H9 (cell line): Measurements from ENCODE around the gene MEX3C. TPM values are rescaled to one million over a fixed set of nuclear protein-coding genes. Genes with fewer than 3 reads are reported as not detected.

Source experiments
- DNase-seq: peaks from one replicate; pipeline ENCODE4 v3.0.0-alpha.2; 2017
- H2AFZ ChIP-seq: one replicate; pipeline ENCODE4 v1.6.1; 2013; ENCODE audit warnings: mild to moderate bottlenecking, low read length, control low read depth, moderate library complexity
- H2AK5ac ChIP-seq: 2 replicates; pipeline ENCODE4 v1.6.1; 2013; ENCODE audit warnings: low read length, control low read depth, mixed read lengths; ENCODE audit not compliant: insufficient read length
- H2BK120ac ChIP-seq: one replicate; pipeline ENCODE4 v1.6.1; 2013; ENCODE audit warnings: low read depth, mild to moderate bottlenecking, low read length, control low read depth, inconsistent platforms; ENCODE audit not compliant: poor library complexity, severe bottlenecking
- H2BK12ac ChIP-seq: 2 replicates; pipeline ENCODE4 v1.6.1; 2013; ENCODE audit warnings: low read length, control low read depth, mixed read lengths, low read depth; ENCODE audit not compliant: insufficient read length
- H2BK15ac ChIP-seq: 2 replicates; pipeline ENCODE4 v1.6.1; 2013; ENCODE audit warnings: low read depth, low read length, control low read depth
- H2BK20ac ChIP-seq: one replicate; pipeline ENCODE4 v1.6.1; 2013; ENCODE audit warnings: low read depth, mild to moderate bottlenecking, low read length, control low read depth, inconsistent platforms; ENCODE audit not compliant: poor library complexity, severe bottlenecking
- H2BK5ac ChIP-seq: 2 replicates; pipeline ENCODE4 v1.6.1; 2013; ENCODE audit warnings: low read length, control low read depth, mixed read lengths; ENCODE audit not compliant: insufficient read length
- H3K14ac ChIP-seq: 2 replicates; pipeline ENCODE4 v1.6.1; 2013; ENCODE audit warnings: low read length, control low read depth; ENCODE audit not compliant: insufficient read depth
- H3K18ac ChIP-seq: 2 replicates; pipeline ENCODE4 v1.6.1; 2013; ENCODE audit warnings: low read depth, mild to moderate bottlenecking, mixed read lengths, low read length, control low read depth; ENCODE audit not compliant: insufficient read length
- H3K23ac ChIP-seq: 2 replicates; pipeline ENCODE4 v1.6.1; 2013; ENCODE audit warnings: low read length, control low read depth, mixed read lengths, low read depth; ENCODE audit not compliant: insufficient read length
- H3K23me2 ChIP-seq: 2 replicates; pipeline ENCODE4 v1.6.1; 2013; ENCODE audit warnings: low read depth, mild to moderate bottlenecking, mixed read lengths, low read length, control low read depth; ENCODE audit not compliant: insufficient read length, poor library complexity, severe bottlenecking
- H3K27ac ChIP-seq: 2 replicates; pipeline ENCODE4 v1.5.1; 2013; ENCODE audit warnings: low read length, control low read depth, mixed read lengths, low read depth; ENCODE audit not compliant: insufficient read length
- H3K27me3 ChIP-seq: 2 replicates; pipeline ENCODE4 v1.6.1; 2013; ENCODE audit warnings: low read length, control low read depth, inconsistent platforms; ENCODE audit not compliant: insufficient read depth
- H3K4ac ChIP-seq: 2 replicates; pipeline ENCODE4 v1.6.1; 2013; ENCODE audit warnings: low read depth, mild to moderate bottlenecking, control low read depth, inconsistent platforms, low read length, moderate library complexity
- H3K4me1 ChIP-seq: 2 replicates; pipeline ENCODE4 v1.6.1; 2013; ENCODE audit warnings: low read length, control low read depth, inconsistent platforms; ENCODE audit not compliant: insufficient read depth
- H3K4me2 ChIP-seq: 2 replicates; pipeline ENCODE4 v1.6.1; 2013; ENCODE audit warnings: low read length, control low read depth, mixed read lengths; ENCODE audit not compliant: insufficient read length, insufficient read depth
- H3K56ac ChIP-seq: 2 replicates; pipeline ENCODE4 v1.6.1; 2013; ENCODE audit warnings: low read depth, mild to moderate bottlenecking, mixed read lengths, low read length, control low read depth; ENCODE audit not compliant: insufficient read length
- H3K79me1 ChIP-seq: 2 replicates; pipeline ENCODE4 v1.6.1; 2013; ENCODE audit warnings: low read depth, mild to moderate bottlenecking, moderate library complexity, low read length, control low read depth, inconsistent platforms; ENCODE audit not compliant: insufficient read depth, poor library complexity, severe bottlenecking
- H3K79me2 ChIP-seq: 2 replicates; pipeline ENCODE4 v1.6.1; 2013; ENCODE audit warnings: low read length, control low read depth, inconsistent platforms; ENCODE audit not compliant: insufficient read depth
- H3K9ac ChIP-seq: 2 replicates; pipeline ENCODE4 v1.6.1; 2013; ENCODE audit warnings: low read length, control low read depth, mixed read lengths; ENCODE audit not compliant: insufficient read length; ENCODE audit errors: extremely low read depth
- H3K9me3 ChIP-seq: one replicate; pipeline ENCODE4 v1.6.1; 2013; ENCODE audit warnings: low read depth, low read length, inconsistent platforms; ENCODE audit not compliant: control insufficient read depth
- H3T11ph ChIP-seq: one replicate; pipeline ENCODE4 v1.6.1; 2013; ENCODE audit warnings: mild to moderate bottlenecking, low read length, control low read depth, inconsistent platforms
- H4K20me1 ChIP-seq: one replicate; pipeline ENCODE4 v1.6.1; 2013; ENCODE audit not compliant: control insufficient read depth, insufficient read length, insufficient read depth
- H4K5ac ChIP-seq: 2 replicates; pipeline ENCODE4 v1.6.1; 2013; ENCODE audit warnings: low read depth, mild to moderate bottlenecking, mixed read lengths, low read length, control low read depth; ENCODE audit not compliant: insufficient read length
- H4K8ac ChIP-seq: replicated peaks from 2 replicates; pipeline ENCODE4 v1.6.1; 2013; ENCODE audit warnings: low read length, control low read depth, mixed read lengths, low read depth; ENCODE audit not compliant: insufficient read length
- H4K91ac ChIP-seq: 2 replicates; pipeline ENCODE4 v1.6.1; 2013; ENCODE audit warnings: low read depth, mild to moderate bottlenecking, moderate library complexity, mixed read lengths, low read length, control low read depth; ENCODE audit not compliant: insufficient read length
- H3K27ac Mint-ChIP-seq, 3 experiments: 2 replicates in 2 of 3; 3 replicates in 1 of 3; pipeline ENCODE4 v1.8.0; 2020 to 2021; ENCODE audit warnings: mixed read lengths in 3 of 3, mild to moderate bottlenecking in 1 of 3, moderate library complexity in 1 of 3
- H3K27me3 Mint-ChIP-seq: 2 replicates; pipeline ENCODE4 v1.8.0; 2021; ENCODE audit warnings: low read depth, mild to moderate bottlenecking, moderate library complexity, mixed read lengths
- H3K36me3 Mint-ChIP-seq, 3 experiments: 2 replicates in 2 of 3; 3 replicates in 1 of 3; pipeline ENCODE4 v1.8.0; 2020 to 2021; ENCODE audit warnings: low read depth in 3 of 3, mixed read lengths in 3 of 3; ENCODE audit not compliant: insufficient read depth in 1 of 3
- H3K4me1 Mint-ChIP-seq, 2 experiments: 2 replicates each; pipeline ENCODE4 v1.8.0; 2020; ENCODE audit warnings: mixed read lengths in 2 of 2
- H3K4me3 Mint-ChIP-seq, 2 experiments: 2 replicates in 1 of 2; 3 replicates in 1 of 2; pipeline ENCODE4 v1.8.0; 2020 to 2021; ENCODE audit warnings: mild to moderate bottlenecking in 2 of 2, mixed read lengths in 2 of 2, moderate library complexity in 1 of 2
- H3K9me3 Mint-ChIP-seq, 2 experiments: 2 replicates in 1 of 2; 3 replicates in 1 of 2; pipeline ENCODE4 v1.8.0; 2020; ENCODE audit warnings: mild to moderate bottlenecking in 2 of 2, mixed read lengths in 2 of 2, moderate library complexity in 1 of 2
- WGBS: extraction: QIAGEN DNeasy Blood & Tissue Kit; methylation state at CpG from one replicate; pipeline ENCODE4 v1.1.7; 2013; ENCODE audit warnings: missing lambda C conversion rate, low lambda C conversion rate, mixed read lengths; ENCODE audit not compliant: insufficient read length; ENCODE audit errors: extremely low coverage; 5-methylcytosine and 5-hydroxymethylcytosine counted together
- total RNA-seq: library from RNA; stranded (reverse); gene quantifications from 2 replicates; pipeline ENCODE4 v1.2.1, GENCODE V29; 2021
- TF ChIP-seq, protein P1 (sequence below): fragments of 200-600 bp; sonication (generic); conservative IDR thresholded peaks from 3 replicates; pipeline ENCODE4 v1.8.0; 2021; ENCODE audit warnings: antibody characterized with exemption, mild to moderate bottlenecking

Gene MEX3C
- total RNA-seq, 1 experiment from 2014 or later: 98.1 TPM

DNA sequence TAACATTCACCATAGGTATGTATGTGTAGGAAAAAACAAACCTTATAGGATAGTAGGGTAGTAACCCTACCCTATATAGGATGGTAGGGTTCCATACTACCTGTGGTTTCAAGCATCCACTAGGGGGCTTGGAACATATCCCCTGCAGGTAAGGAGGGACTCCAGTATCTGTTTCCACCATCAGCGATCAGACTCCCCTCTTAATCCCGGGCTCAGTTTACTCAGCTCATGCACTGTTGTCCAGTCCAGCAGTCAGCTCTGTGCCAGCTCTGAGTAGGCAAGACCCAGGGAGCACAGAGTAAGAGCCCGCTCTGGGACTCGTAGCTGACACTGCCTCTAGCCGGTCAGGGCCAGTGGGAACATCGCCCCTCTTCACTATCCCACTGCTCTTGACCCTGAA is 61.7 kb downstream of the MEX3C start:
- Mint-ChIP-seq H3K4me1 (peaks cover 15 to 19% of the 10 kb centered on the region in 2 experiments), H3K27ac (peak overlapping the region in 2 of 3 experiments; percentile 34 to 80; a peak in 3 of 7 replicates), H3K4me3 (no peak overlapping the region), H3K9me3 (no peaks in the 10 kb centered on the region), H3K36me3 (peaks cover 0 to 1% (median 0%) of the 10 kb centered on the region in 3 experiments; a peak in 2 of 7 replicates), H3K27me3 (no peaks in the 10 kb centered on the region)
- no peak overlapping the region for H3K14ac ChIP-seq
- no peak overlapping the region for H2BK12ac ChIP-seq
- no peak overlapping the region for H4K8ac ChIP-seq
- H3K23ac ChIP-seq: no peak overlapping the region
- H3T11ph ChIP-seq: no peak overlapping the region
- no peak overlapping the region for H2AFZ ChIP-seq
- no peaks in the 10 kb centered on the region for H3K9me3 ChIP-seq
- H2AK5ac ChIP-seq: no peak overlapping the region
- H3K4me2 ChIP-seq: no peak overlapping the region
- H3K18ac ChIP-seq: no peak overlapping the region
- no peaks in the 10 kb centered on the region for H4K20me1 ChIP-seq
- H3K27ac ChIP-seq: no peak overlapping the region
- no peak overlapping the region for H2BK15ac ChIP-seq
- no peaks in the 10 kb centered on the region for H3K79me2 ChIP-seq
- TF ChIP-seq, protein P1, sequence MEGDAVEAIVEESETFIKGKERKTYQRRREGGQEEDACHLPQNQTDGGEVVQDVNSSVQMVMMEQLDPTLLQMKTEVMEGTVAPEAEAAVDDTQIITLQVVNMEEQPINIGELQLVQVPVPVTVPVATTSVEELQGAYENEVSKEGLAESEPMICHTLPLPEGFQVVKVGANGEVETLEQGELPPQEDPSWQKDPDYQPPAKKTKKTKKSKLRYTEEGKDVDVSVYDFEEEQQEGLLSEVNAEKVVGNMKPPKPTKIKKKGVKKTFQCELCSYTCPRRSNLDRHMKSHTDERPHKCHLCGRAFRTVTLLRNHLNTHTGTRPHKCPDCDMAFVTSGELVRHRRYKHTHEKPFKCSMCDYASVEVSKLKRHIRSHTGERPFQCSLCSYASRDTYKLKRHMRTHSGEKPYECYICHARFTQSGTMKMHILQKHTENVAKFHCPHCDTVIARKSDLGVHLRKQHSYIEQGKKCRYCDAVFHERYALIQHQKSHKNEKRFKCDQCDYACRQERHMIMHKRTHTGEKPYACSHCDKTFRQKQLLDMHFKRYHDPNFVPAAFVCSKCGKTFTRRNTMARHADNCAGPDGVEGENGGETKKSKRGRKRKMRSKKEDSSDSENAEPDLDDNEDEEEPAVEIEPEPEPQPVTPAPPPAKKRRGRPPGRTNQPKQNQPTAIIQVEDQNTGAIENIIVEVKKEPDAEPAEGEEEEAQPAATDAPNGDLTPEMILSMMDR: peak; percentile 79
- H3K79me1 ChIP-seq: no peaks in the 10 kb centered on the region
- peak; percentile 54 for DNase-seq
- no peak overlapping the region for H3K56ac ChIP-seq
- no peak overlapping the region for H3K9ac ChIP-seq
- no peaks in the 10 kb centered on the region for H3K4me1 ChIP-seq
- no peak overlapping the region for H2BK120ac ChIP-seq
- H4K91ac ChIP-seq: no peak overlapping the region
- H2BK5ac ChIP-seq: no peak overlapping the region
- WGBS: no CpG with 5 or more reads among the region's 6 CpGs
- no peaks in the 10 kb centered on the region for H3K23me2 ChIP-seq
- no peak overlapping the region for H3K4ac ChIP-seq
- no peaks in the 10 kb centered on the region for H3K27me3 ChIP-seq
- no peak overlapping the region for H2BK20ac ChIP-seq
- no peak overlapping the region for H4K5ac ChIP-seq
